HepG2 (cell line): ENCODE data around the gene ACOXL. TPM values are rescaled to one million over a fixed set of nuclear protein-coding genes. Genes with fewer than 3 reads are reported as not detected.

Experiments used
- ATAC-seq: fragments of 200-7000 bp; cut with Tn5 transposase; 3 replicates; pipeline ENCODE4 v1.9.1; 2020; ENCODE audit warnings: mild to moderate bottlenecking, moderate library complexity
- BruUV-seq: library from RNA; stranded (reverse); fragments of 400-500 nt; replicated peaks from 2 replicates; lab custom pipeline; 2021; lab: Mats Ljungman, UMichigan
- CTCF ChIA-PET: fragments of 300-600 bp; formaldehyde crosslinking; extraction: SDS; loops from one replicate; lab custom pipeline; 2021; ENCODE audit warnings: low total read pairs, inconsistent platforms, low intra/inter-chr PET ratio; lab: Yijun Ruan, JAX
- POLR2A ChIA-PET: fragments of 350-600 bp; sonication (Branson Sonifier 250); formaldehyde crosslinking; loops from one replicate; lab custom pipeline; 2020; ENCODE audit warnings: antibody characterized with exemption, inconsistent platforms; lab: Yijun Ruan, JAX
- DNase-seq: peaks from one replicate; pipeline ENCODE4 v3.0.0-alpha.2; 2015; ENCODE audit warnings: low spot score
- FAIRE-seq: peaks from 3 replicates; lab custom pipeline; 2011; peaks lifted over from hg19 to GRCh38; lab: Jason Lieb, UNC
- H2AFZ ChIP-seq: one replicate; pipeline ENCODE4 v1.6.1; 2011; ENCODE audit warnings: low read length, inconsistent platforms
- H3K27ac ChIP-seq: fragments of 300-600 bp; 3 replicates; pipeline ENCODE4 v1.8.0; 2011; ENCODE audit warnings: mixed run types, mild to moderate bottlenecking, mixed read lengths, low read length, inconsistent platforms; ENCODE audit not compliant: insufficient read depth; ENCODE audit errors: extremely low read length
- H3K27me3 ChIP-seq, 2 experiments: fragments of 200-600 bp in 1 of 2; 2 replicates in 1 of 2; 3 replicates in 1 of 2; pipeline versions ENCODE4 v1.6.0 to v1.8.0; 2011; ENCODE audit warnings: low read length in 2 of 2, mild to moderate bottlenecking in 2 of 2, moderate library complexity in 2 of 2, inconsistent platforms in 1 of 2; ENCODE audit not compliant: insufficient read depth in 2 of 2, control insufficient read depth in 1 of 2
- H3K36me3 ChIP-seq, 2 experiments: fragments of 200-600 bp in 1 of 2; replicated peaks in 1 of 2; 2 replicates in 1 of 2; 3 replicates in 1 of 2; pipeline versions ENCODE4 v1.5.1 to v1.8.0; 2011; ENCODE audit warnings: low read length in 2 of 2, inconsistent platforms in 1 of 2; ENCODE audit not compliant: insufficient read depth in 2 of 2, control insufficient read depth in 1 of 2
- H3K4me1 ChIP-seq: 2 replicates; pipeline ENCODE4 v1.5.1; 2012; ENCODE audit warnings: low read length, inconsistent platforms; ENCODE audit not compliant: insufficient read depth
- H3K4me2 ChIP-seq: 2 replicates; pipeline ENCODE4 v1.6.0; 2011; ENCODE audit warnings: low read depth, low read length, inconsistent platforms
- H3K4me3 ChIP-seq, 3 experiments: fragments of 200-600 bp in 1 of 3; sonication (generic), shearing (Covaris generic) in 1 of 3; replicated peaks in 1 of 3; 2 replicates each; pipeline ENCODE4 v1.5.1; 2011 to 2016; ENCODE audit warnings: low read length in 3 of 3, inconsistent platforms in 2 of 3, low read depth in 2 of 3, mild to moderate bottlenecking in 2 of 3, control low read depth in 1 of 3, mixed read lengths in 1 of 3; ENCODE audit not compliant: insufficient read depth in 1 of 3
- H3K79me2 ChIP-seq: one replicate; pipeline ENCODE4 v1.6.1; 2011; ENCODE audit warnings: low read length, inconsistent platforms; ENCODE audit not compliant: insufficient read depth
- H3K9ac ChIP-seq: 2 replicates; pipeline ENCODE4 v1.6.0; 2011; ENCODE audit warnings: mild to moderate bottlenecking, low read depth, low read length, inconsistent platforms; ENCODE audit not compliant: insufficient read depth
- H3K9me3 ChIP-seq: 2 replicates; pipeline ENCODE4 v1.5.1; 2012; ENCODE audit warnings: mild to moderate bottlenecking, low read length
- H4K20me1 ChIP-seq: 2 replicates; pipeline ENCODE4 v1.6.0; 2011; ENCODE audit warnings: inconsistent platforms, mild to moderate bottlenecking, low read length, moderate library complexity; ENCODE audit not compliant: insufficient read depth
- HNF4G ChIP-seq, 2 experiments: sonication (generic) in 1 of 2; formaldehyde crosslinking in 1 of 2; IDR thresholded peaks; 2 replicates each; pipeline versions ENCODE4 v1.4.0 to v1.6.1; 2011 to 2020; ENCODE audit warnings: borderline replicate concordance in 2 of 2, low read depth in 2 of 2, mild to moderate bottlenecking in 2 of 2, low read length in 1 of 2, missing genetic modification reagents in 1 of 2, moderate library complexity in 1 of 2
- NR2F1 ChIP-seq, 2 experiments: fragments of 450-650 bp in 1 of 2; formaldehyde crosslinking in 1 of 2; IDR thresholded peaks; 2 replicates each; pipeline versions ENCODE4 v1.5.0 to v1.6.1; 2016 to 2020; ENCODE audit warnings: mild to moderate bottlenecking in 1 of 2, missing compliant biosample characterization in 1 of 2, missing genetic modification reagents in 1 of 2, moderate library complexity in 1 of 2
- TOE1 ChIP-seq: sonication (generic); formaldehyde crosslinking; IDR thresholded peaks from 2 replicates; pipeline ENCODE4 v1.4.0; 2020; ENCODE audit warnings: mild to moderate bottlenecking, missing genetic modification reagents
- ZBTB1 ChIP-seq: sonication (generic); formaldehyde crosslinking; IDR thresholded peaks from 2 replicates; pipeline ENCODE4 v1.4.0; 2020; ENCODE audit warnings: missing genetic modification reagents, borderline replicate concordance
- ZBTB42 ChIP-seq: sonication (generic); formaldehyde crosslinking; IDR thresholded peaks from 2 replicates; pipeline ENCODE4 v1.5.0; 2020; ENCODE audit warnings: mild to moderate bottlenecking, missing genetic modification reagents
- ZNF329 ChIP-seq: sonication (generic); formaldehyde crosslinking; IDR thresholded peaks from 2 replicates; pipeline ENCODE4 v1.9.0; 2021; ENCODE audit warnings: low read depth, mild to moderate bottlenecking, missing genetic modification reagents
- ZNF407 ChIP-seq: sonication (generic); formaldehyde crosslinking; IDR thresholded peaks from one replicate; pipeline ENCODE4 v1.5.1; 2020; ENCODE audit warnings: mild to moderate bottlenecking, missing genetic modification reagents; ENCODE audit errors: not compliant biosample characterization
- WGBS: methylation state at CpG from one replicate; pipeline ENCODE4 v1.1.6; 2017; ENCODE audit warnings: low lambda C conversion rate; 5-methylcytosine and 5-hydroxymethylcytosine counted together
- in situ Hi-C: cut with HindIII; loops from 2 replicates; pipeline ENCODE4 v1.10.0; 2017; ENCODE audit warnings: low pct_unique_long_range_greater_than_20kb; ENCODE audit not compliant: extremely low pct_ligation_motif_present
- intact Hi-C: fragments of 100-400 bp; cut with micrococcal nuclease; formaldehyde crosslinking; loops from one replicate; pipeline ENCODE4 v1.10.0; 2022; ENCODE audit not compliant: unreplicated experiment
- polyA plus RNA-seq, 8 experiments: library from polyadenylated mRNA; depleted of rRNA in 3 of 8; stranded (reverse) in 7 of 8; unstranded in 1 of 8; fragments of >200 nt; fragmentation: Illumina TruSeq in 4 of 8; extraction: Trizol in 4 of 8; gene quantifications; 2 replicates each; pipeline versions ENCODE4 v1.2.1 to v1.2.3, GENCODE V29; 2011 to 2016; ENCODE audit warnings: low read depth in 4 of 8, missing spikeins in 1 of 8, mixed read lengths in 1 of 8; ENCODE audit not compliant: insufficient read depth in 1 of 8
- total RNA-seq, 5 experiments: library from RNA; depleted of rRNA; stranded (reverse); fragments of >200 nt; fragmentation: Illumina TruSeq; extraction: Trizol; gene quantifications; 2 replicates each; pipeline ENCODE4 v1.2.3, GENCODE V29; 2016; ENCODE audit warnings: low read depth in 1 of 5
- TF ChIP-seq, protein P1 (sequence below): sonication (generic); formaldehyde crosslinking; IDR thresholded peaks from 2 replicates; pipeline ENCODE4 v1.8.1; 2023; ENCODE audit warnings: mild to moderate bottlenecking, missing genetic modification reagents
- TF ChIP-seq, protein P2 (sequence below): sonication (generic); formaldehyde crosslinking; IDR thresholded peaks from 2 replicates; pipeline ENCODE4 v1.9.0; 2021; ENCODE audit warnings: missing genetic modification reagents, borderline replicate concordance

ACOXL gene
- total and polyA plus RNA-seq, 2 of the 13 experiments (the other 11 are each of a cell fraction or from before 2014, with no cell fraction given), result not detected

- no peak for TF ChIP-seq ZBTB42 (CRISPR knock-in tag)
- TF ChIP-seq, protein P1, sequence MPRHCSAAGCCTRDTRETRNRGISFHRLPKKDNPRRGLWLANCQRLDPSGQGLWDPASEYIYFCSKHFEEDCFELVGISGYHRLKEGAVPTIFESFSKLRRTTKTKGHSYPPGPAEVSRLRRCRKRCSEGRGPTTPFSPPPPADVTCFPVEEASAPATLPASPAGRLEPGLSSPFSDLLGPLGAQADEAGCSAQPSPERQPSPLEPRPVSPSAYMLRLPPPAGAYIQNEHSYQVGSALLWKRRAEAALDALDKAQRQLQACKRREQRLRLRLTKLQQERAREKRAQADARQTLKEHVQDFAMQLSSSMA, result 0 out of 2 replicates have a peak, but pooled peaks have one; percentile 63
- TF ChIP-seq NR2F1 (CRISPR knock-in tag; IDR thresholded peaks at IDR 0.05), result no peak
Observed at GRCh38 chr2:111117598-111118480, 385.5 kb downstream of the ACOXL start (continued).

DNA sequence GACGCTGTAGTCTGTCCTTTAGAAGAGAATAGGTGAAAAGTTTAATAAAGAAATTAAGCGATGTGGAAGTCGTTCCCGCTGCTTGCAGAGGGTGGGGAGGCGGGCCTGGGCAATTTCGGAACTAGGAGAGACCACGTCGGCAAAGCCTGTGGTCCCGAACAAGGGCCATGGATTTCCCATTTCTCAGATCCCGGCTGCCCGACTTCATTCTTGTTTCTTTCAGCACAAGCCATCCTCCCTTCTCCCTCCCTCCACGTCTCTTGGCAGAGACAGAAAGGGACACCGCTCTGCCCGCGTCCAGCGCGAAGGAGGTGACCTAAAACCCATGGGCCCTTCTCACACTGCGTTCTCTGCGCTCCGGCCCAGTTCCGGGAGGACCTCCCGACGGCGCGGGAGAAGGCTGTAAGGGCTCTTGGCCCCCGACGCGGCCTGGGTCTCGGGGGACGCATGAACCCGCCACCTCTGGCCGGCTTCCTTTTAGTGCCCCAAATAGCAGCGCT lies 386.2 kb downstream of the ACOXL start:
- H3K9ac ChIP-seq, result no peak overlapping the region
- FAIRE-seq, result no peak
- TF ChIP-seq ZBTB1 (CRISPR knock-in tag) (no peak), ZNF407 (CRISPR knock-in tag) (no peak), TOE1 (no peak), ZNF329 (CRISPR knock-in tag) (no peak), HNF4G (IDR thresholded peaks at IDR 0.05; ENCODE audit: borderline replicate concordance, low read depth, low read length) (no peak), HNF4G (CRISPR knock-in tag; IDR thresholded peaks at IDR 0.05; ENCODE audit: borderline replicate concordance, low read depth) (no peak)
- TF ChIP-seq, protein P2, sequence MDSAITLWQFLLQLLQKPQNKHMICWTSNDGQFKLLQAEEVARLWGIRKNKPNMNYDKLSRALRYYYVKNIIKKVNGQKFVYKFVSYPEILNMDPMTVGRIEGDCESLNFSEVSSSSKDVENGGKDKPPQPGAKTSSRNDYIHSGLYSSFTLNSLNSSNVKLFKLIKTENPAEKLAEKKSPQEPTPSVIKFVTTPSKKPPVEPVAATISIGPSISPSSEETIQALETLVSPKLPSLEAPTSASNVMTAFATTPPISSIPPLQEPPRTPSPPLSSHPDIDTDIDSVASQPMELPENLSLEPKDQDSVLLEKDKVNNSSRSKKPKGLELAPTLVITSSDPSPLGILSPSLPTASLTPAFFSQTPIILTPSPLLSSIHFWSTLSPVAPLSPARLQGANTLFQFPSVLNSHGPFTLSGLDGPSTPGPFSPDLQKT (CRISPR knock-in tag), result no peak

More for the DNA sequence above, 386.2 kb downstream of the ACOXL start:
- intact Hi-C loops (loop anchor here (10.0 kb wide), 1 partner anchor 576 kb away; no protein-coding TSS in a partner anchor), in situ Hi-C loops (loop anchor here (5.0 kb wide), 1 partner anchor 584 kb away; no protein-coding TSS in a partner anchor)
- no TSS peak for BruUV-seq
- ATAC-seq (no peak), DNase-seq (no peak)
- ChIA-PET CTCF (no interaction called here), POLR2A (no interaction called here)
- Histone ChIP-seq H3K9me3 (no peaks in the 10 kb centered on the region), H3K79me2 (peaks cover 22% of the 10 kb centered on the region), H3K27ac (no peak overlapping the region), H2AFZ (no peak overlapping the region), H3K4me3 (no peak overlapping the region), H4K20me1 (no peaks in the 10 kb centered on the region), H3K4me1 (peaks cover 24% of the 10 kb centered on the region), H3K36me3 (no peaks in the 10 kb centered on the region), H3K27me3 (peaks cover 0 to 8% of the 10 kb centered on the region in 2 experiments; a peak in 1 of 5 replicates), H3K4me2 (no peak overlapping the region)
- 96% methylated on average over 33 of the region's 33 CpGs for WGBS
